Neural progenitor cell (in vitro differentiated cells): ENCODE data around the gene STX2. TPM values are rescaled to one million over a fixed set of nuclear protein-coding genes. Genes with fewer than 3 reads are reported as not detected.

Experiments used
- DNase-seq: peaks from one replicate; pipeline ENCODE4 v3.0.0-alpha.2; 2016; ENCODE audit warnings: low spot score
- H2AFZ ChIP-seq: fragments of 200-600 bp; sonication (generic); replicated peaks from 2 replicates; pipeline ENCODE4 v1.6.1; 2016; ENCODE audit warnings: antibody characterized with exemption
- H3F3A ChIP-seq: fragments of 200-600 bp; sonication (generic); 2 replicates; pipeline ENCODE4 v1.6.1; 2016; ENCODE audit warnings: antibody characterized with exemption, low read depth
- H3K27ac ChIP-seq: fragments of 200-600 bp; sonication (generic); 2 replicates; pipeline ENCODE4 v1.5.1; 2016; ENCODE audit warnings: mild to moderate bottlenecking
- H3K27me3 ChIP-seq: fragments of 200-600 bp; sonication (generic); 2 replicates; pipeline ENCODE4 v1.6.1; 2016; ENCODE audit warnings: mild to moderate bottlenecking, moderate library complexity
- H3K36me3 ChIP-seq: fragments of 200-600 bp; sonication (generic); 2 replicates; pipeline ENCODE4 v1.5.1; 2016
- H3K4me1 ChIP-seq: fragments of 200-600 bp; sonication (generic); 2 replicates; pipeline ENCODE4 v1.6.1; 2016; ENCODE audit warnings: mixed run types
- H3K4me2 ChIP-seq: fragments of 200-600 bp; sonication (generic); 2 replicates; pipeline ENCODE4 v1.6.1; 2016
- H3K4me3 ChIP-seq: fragments of 200-600 bp; sonication (generic); 2 replicates; pipeline ENCODE4 v1.5.1; 2016
- H3K79me2 ChIP-seq: fragments of 200-600 bp; sonication (generic); 2 replicates; pipeline ENCODE4 v1.6.1; 2016; ENCODE audit warnings: low read depth
- H3K9ac ChIP-seq: fragments of 200-600 bp; sonication (generic); 2 replicates; pipeline ENCODE4 v1.6.1; 2016
- H3K9me3 ChIP-seq: fragments of 200-600 bp; sonication (generic); 2 replicates; pipeline ENCODE4 v1.5.1; 2016; ENCODE audit warnings: low read depth
- H4K20me1 ChIP-seq: fragments of 200-600 bp; sonication (generic); 2 replicates; pipeline ENCODE4 v1.6.1; 2016; ENCODE audit warnings: low read depth
- H3K27ac Mint-ChIP-seq: 3 replicates; pipeline ENCODE4 v1.8.0; 2021; ENCODE audit warnings: mixed read lengths
- H3K27me3 Mint-ChIP-seq: 2 replicates; pipeline ENCODE4 v1.8.0; 2022; ENCODE audit warnings: low read depth, mild to moderate bottlenecking, inconsistent platforms, moderate library complexity, mixed read lengths; ENCODE audit not compliant: insufficient read depth
- H3K36me3 Mint-ChIP-seq: 3 replicates; pipeline ENCODE4 v1.8.0; 2021; ENCODE audit warnings: mixed read lengths
- H3K4me1 Mint-ChIP-seq: 3 replicates; pipeline ENCODE4 v1.8.0; 2021; ENCODE audit warnings: mixed read lengths
- H3K4me3 Mint-ChIP-seq: 3 replicates; pipeline ENCODE4 v1.8.0; 2021; ENCODE audit warnings: mild to moderate bottlenecking, moderate library complexity, mixed read lengths
- H3K9me3 Mint-ChIP-seq: 3 replicates; pipeline ENCODE4 v1.8.0; 2020; ENCODE audit warnings: mixed read lengths
- EZH2 ChIP-seq: fragments of 200-600 bp; sonication (generic); IDR thresholded peaks from 2 replicates; pipeline ENCODE4 v1.6.1; 2017; ENCODE audit warnings: antibody characterized with exemption, mild to moderate bottlenecking, moderate library complexity
- EZH2phosphoT487 ChIP-seq: fragments of 200-600 bp; sonication (generic); IDR thresholded peaks from 2 replicates; pipeline ENCODE4 v1.6.1; 2017; ENCODE audit warnings: antibody characterized with exemption
- total RNA-seq: library from RNA; depleted of rRNA; stranded (reverse); fragments of >200 nt; gene quantifications from 2 replicates; pipeline ENCODE4 v1.2.3, GENCODE V29; 2015; ENCODE audit warnings: low replicate concordance
- TF ChIP-seq, protein P1 (sequence below): fragments of 200-600 bp; sonication (generic); IDR thresholded peaks from 2 replicates; pipeline ENCODE4 v1.5.1; 2017; ENCODE audit warnings: antibody characterized with exemption, mild to moderate bottlenecking

The STX2 gene
- total RNA-seq, 1 donor from 2014 or later = 44.0 TPM

DNA sequence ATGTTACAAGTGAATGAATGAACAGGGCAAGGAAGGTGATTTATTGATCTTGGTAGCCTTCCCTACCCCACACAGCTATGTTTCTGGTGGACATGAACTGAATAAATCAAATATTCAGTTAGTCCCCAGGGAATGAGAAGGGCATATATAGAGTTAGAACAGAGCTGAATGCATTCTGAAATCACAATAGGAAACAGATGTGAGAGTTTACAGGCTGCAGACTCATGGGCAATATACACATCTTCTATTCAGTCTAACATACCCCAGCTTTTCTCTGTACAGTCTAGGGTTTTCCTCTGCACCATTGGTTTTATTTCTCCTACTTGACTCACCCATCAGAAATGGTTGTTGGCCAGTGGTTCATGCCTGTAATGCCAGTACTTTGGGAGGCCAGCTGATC lies 7.3 kb upstream of the STX2 start:
- peak overlapping the region; percentile 53 for H3K27ac Mint-ChIP-seq
- no peaks in the 10 kb centered on the region for H3K36me3 Mint-ChIP-seq
- H3K4me3 Mint-ChIP-seq = no peak overlapping the region
- Histone ChIP-seq H3K9me3 (no peaks in the 10 kb centered on the region), H3K9ac (no peak overlapping the region), H4K20me1 (no peaks in the 10 kb centered on the region), H3K27me3 (no peaks in the 10 kb centered on the region), H3K4me2 (no peak overlapping the region), H3K36me3 (no peaks in the 10 kb centered on the region), H3K79me2 (no peaks in the 10 kb centered on the region), H3K4me1 (no peaks in the 10 kb centered on the region), H2AFZ (no peak overlapping the region), H3F3A (peaks cover 14% of the 10 kb centered on the region), H3K4me3 (no peak overlapping the region), H3K27ac (no peak overlapping the region)
- peaks cover 11% of the 10 kb centered on the region for H3K4me1 Mint-ChIP-seq
- peaks cover 3% of the 10 kb centered on the region for H3K9me3 Mint-ChIP-seq
- peaks cover 17% of the 10 kb centered on the region for H3K27me3 Mint-ChIP-seq
- no peak for DNase-seq
- TF ChIP-seq EZH2phosphoT487 (no peak), EZH2 (no peak)
- TF ChIP-seq, protein P1, sequence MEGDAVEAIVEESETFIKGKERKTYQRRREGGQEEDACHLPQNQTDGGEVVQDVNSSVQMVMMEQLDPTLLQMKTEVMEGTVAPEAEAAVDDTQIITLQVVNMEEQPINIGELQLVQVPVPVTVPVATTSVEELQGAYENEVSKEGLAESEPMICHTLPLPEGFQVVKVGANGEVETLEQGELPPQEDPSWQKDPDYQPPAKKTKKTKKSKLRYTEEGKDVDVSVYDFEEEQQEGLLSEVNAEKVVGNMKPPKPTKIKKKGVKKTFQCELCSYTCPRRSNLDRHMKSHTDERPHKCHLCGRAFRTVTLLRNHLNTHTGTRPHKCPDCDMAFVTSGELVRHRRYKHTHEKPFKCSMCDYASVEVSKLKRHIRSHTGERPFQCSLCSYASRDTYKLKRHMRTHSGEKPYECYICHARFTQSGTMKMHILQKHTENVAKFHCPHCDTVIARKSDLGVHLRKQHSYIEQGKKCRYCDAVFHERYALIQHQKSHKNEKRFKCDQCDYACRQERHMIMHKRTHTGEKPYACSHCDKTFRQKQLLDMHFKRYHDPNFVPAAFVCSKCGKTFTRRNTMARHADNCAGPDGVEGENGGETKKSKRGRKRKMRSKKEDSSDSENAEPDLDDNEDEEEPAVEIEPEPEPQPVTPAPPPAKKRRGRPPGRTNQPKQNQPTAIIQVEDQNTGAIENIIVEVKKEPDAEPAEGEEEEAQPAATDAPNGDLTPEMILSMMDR = no peak

DNA sequence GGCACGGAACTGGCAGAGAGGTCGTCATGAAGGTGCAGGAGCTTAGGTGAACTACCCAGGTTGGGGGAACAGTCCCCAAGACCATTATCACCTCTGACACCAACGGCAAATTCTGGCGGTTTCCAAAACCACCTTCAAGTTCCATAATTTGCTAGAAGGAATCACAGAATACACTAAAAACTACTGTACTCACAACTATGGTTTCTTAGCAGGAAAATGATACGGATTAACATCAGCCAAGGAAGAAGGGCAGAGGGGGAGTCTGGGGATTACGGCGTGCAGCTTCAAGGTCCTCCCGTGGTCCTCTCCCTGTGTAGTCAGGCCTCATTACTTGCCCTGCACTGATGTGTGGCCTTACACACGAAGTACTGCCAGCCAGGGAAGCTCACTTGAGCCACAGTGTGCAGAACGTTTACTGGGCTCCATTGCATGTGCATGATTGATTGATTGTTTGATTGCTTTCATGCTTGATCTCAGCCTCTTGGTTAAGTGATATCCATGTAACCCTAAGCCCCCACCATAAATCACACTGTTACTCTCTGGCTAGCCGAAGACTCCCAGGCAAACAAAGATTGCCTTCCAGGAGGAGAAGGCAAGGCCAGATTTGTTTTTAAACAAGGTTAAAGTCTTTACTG lies 837 bp upstream of the STX2 start:
- H3K36me3 Mint-ChIP-seq = no peaks in the 10 kb centered on the region
- TF ChIP-seq, protein P1 = no peak
- no peak for TF ChIP-seq EZH2
- no peak for TF ChIP-seq EZH2phosphoT487
- peaks cover 4% of the 10 kb centered on the region for H3K27me3 Mint-ChIP-seq
- peaks cover 40% of the 10 kb centered on the region for H3K4me1 Mint-ChIP-seq
- no peaks in the 10 kb centered on the region for H3K9me3 ChIP-seq
- H3K27ac Mint-ChIP-seq = no peak overlapping the region
- H3K27ac ChIP-seq = no peak overlapping the region
- H3K4me3 ChIP-seq = peak overlapping the region; percentile 23
- no peak for DNase-seq
- H3K79me2 ChIP-seq = peaks cover 35% of the 10 kb centered on the region
- no peak overlapping the region for H2AFZ ChIP-seq
- H3K4me2 ChIP-seq = peak overlapping the region; percentile 66
- H3K9ac ChIP-seq = no peak overlapping the region
- no peaks in the 10 kb centered on the region for H3K36me3 ChIP-seq
- no peaks in the 10 kb centered on the region for H3K9me3 Mint-ChIP-seq
- H3K4me1 ChIP-seq = peaks cover 10% of the 10 kb centered on the region
- peaks cover 31% of the 10 kb centered on the region for H4K20me1 ChIP-seq
- peaks cover 13% of the 10 kb centered on the region for H3K27me3 ChIP-seq
- peak overlapping the region; percentile 72 for H3K4me3 Mint-ChIP-seq
- peaks cover 18% of the 10 kb centered on the region for H3F3A ChIP-seq

DNA sequence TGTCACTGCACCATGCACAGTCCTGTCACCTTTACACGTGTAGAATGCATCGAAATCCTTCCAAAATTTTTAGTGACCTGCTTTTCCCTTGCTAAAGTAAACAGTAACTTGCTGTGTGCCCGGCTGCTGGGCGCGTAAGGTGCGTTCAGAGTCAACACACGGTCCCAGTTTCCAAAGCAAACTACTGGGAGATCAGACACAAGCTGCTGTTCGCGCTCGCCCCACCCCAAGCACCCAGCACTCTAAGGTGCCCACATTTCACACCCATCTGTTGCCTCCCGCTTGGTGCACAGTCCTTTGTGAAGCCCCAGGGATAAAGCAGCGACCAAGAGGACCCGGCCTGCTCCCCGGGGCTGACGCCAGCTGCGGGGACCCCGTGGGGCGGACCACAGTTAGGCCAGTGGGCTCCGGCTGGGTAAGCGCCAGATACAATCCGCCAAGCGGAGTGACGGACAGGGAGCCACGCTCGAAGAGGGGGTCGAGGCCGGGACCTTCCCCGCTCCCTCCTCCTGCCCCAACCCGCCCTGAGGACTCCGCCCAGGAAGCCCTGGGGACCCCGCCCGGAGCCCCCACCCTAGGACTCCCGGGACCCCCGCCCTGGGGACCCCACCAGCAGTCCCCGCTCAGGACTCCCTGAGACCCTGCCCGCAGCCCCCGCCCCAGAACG lies 633 bp downstream of the STX2 start:
- Histone ChIP-seq H3K4me1 (peaks cover 10% of the 10 kb centered on the region), H3K4me3 (peak overlapping the region; percentile 69), H4K20me1 (peaks cover 38% of the 10 kb centered on the region), H3K4me2 (peak overlapping the region; percentile 86), H3K9ac (peak overlapping the region; percentile 9), H3F3A (peaks cover 8% of the 10 kb centered on the region), H2AFZ (peak overlapping the region; percentile 84), H3K36me3 (no peaks in the 10 kb centered on the region), H3K27ac (no peak overlapping the region), H3K79me2 (peaks cover 48% of the 10 kb centered on the region), H3K9me3 (no peaks in the 10 kb centered on the region), H3K27me3 (peaks cover 13% of the 10 kb centered on the region)
- Mint-ChIP-seq H3K4me3 (peak overlapping the region; percentile 91), H3K36me3 (no peaks in the 10 kb centered on the region), H3K4me1 (peaks cover 44% of the 10 kb centered on the region), H3K9me3 (no peaks in the 10 kb centered on the region), H3K27me3 (peaks cover 7% of the 10 kb centered on the region), H3K27ac (no peak overlapping the region)
- DNase-seq = peak; percentile 63
- TF ChIP-seq EZH2 = no peak
- TF ChIP-seq EZH2phosphoT487 = no peak

DNA sequence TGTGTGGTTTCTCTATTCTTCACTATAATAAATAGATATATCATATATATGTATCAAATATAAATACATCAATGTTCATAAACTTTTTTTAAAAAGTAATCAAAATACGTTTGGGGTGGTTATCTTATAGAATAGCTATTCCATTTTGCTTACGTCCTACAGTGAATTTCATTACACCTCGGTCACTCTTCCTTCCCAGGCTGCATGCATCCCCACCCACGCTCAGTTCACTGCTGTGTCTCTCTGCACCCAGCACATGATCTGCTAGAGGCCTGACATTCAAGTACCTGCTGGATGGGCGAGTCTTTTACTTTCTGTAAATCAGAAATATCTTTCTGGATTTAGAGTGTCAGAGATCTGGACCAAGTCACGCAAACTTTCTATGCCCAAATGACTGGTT lies 3.6 kb downstream of the STX2 start:
- Mint-ChIP-seq H3K4me3 (no peak overlapping the region), H3K36me3 (no peaks in the 10 kb centered on the region), H3K4me1 (peaks cover 49% of the 10 kb centered on the region), H3K9me3 (no peaks in the 10 kb centered on the region), H3K27ac (no peak overlapping the region), H3K27me3 (peaks cover 7% of the 10 kb centered on the region)
- no peak overlapping the region for H3K27ac ChIP-seq
- no peak for DNase-seq
- no peaks in the 10 kb centered on the region for H3K9me3 ChIP-seq
- no peak overlapping the region for H3K9ac ChIP-seq
- no peak overlapping the region for H2AFZ ChIP-seq
- peaks cover 78% of the 10 kb centered on the region for H3K79me2 ChIP-seq
- peaks cover 63% of the 10 kb centered on the region for H4K20me1 ChIP-seq
- no peak overlapping the region for H3K4me2 ChIP-seq
- peaks cover 3% of the 10 kb centered on the region for H3F3A ChIP-seq
- TF ChIP-seq EZH2phosphoT487 (no peak), EZH2 (no peak)
- TF ChIP-seq, protein P1 = no peak
- no peak overlapping the region for H3K4me3 ChIP-seq
- peaks cover 22% of the 10 kb centered on the region for H3K4me1 ChIP-seq
- no peaks in the 10 kb centered on the region for H3K36me3 ChIP-seq
- peaks cover 11% of the 10 kb centered on the region for H3K27me3 ChIP-seq
